ENCODE results near the gene UBR4. TPM values are rescaled to one million over a fixed set of nuclear protein-coding genes. Genes with fewer than 3 reads are reported as not detected.

The UBR4 gene
- total and polyA plus RNA-seq, 2 of the 8 experiments (the other 6 are each of a cell fraction or from before 2014, with no cell fraction given): 139 to 152 TPM

DNA sequence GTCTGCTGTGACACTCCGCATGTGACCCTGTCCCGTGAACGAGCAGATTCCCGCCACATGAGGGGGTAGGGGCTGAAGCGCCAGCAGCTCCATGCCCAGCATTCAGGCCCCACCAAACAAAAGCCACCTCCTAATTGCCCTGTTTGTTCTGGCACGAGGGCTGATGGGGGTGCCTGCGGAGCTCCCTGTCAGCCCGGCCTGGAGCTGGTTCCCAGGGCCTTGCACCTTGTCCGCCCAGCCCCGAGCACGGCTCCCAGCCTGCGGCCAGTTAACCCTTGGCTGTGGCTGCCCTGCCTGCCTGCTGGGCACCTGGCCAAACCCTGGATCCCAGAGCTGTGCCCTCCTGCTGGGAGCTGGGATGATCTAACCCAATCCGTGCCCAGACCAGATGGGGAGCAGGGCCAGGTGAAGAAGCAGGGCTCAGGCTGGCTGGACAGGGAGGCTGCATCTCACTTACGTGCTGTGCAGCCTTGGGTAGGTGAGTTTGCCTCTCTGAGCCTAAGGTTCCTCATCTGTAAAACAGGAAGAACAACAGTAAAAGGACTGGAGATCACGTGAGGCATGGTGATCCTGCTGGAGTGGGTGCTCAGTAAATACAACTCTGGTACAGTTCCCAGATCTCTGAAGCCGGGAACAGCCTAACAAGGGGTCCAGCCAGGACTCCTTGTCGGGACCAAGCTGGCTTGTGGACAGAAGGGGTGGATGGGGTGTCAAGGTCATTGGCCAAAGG, 142.7 kb downstream of the UBR4 start (continued):
- TF ChIP-seq SUZ12 (IDR thresholded peaks at IDR 0.05; ENCODE audit: low read length) (no peak), RXRA (IDR thresholded peaks at IDR 0.05; ENCODE audit: insufficient read depth, low read depth, low read length) (no peak), JUND (IDR thresholded peaks at IDR 0.05; ENCODE audit: low read length) (no peak), RAD21 (IDR thresholded peaks at IDR 0.05 in 1 of 2, conservative IDR thresholded peaks at IDR 0.05 in 1 of 2; ENCODE audit: low read depth in 2 of 2, low read length in 2 of 2) (peak in 1 of 2 experiments; percentile 23; a peak in 2 of 4 replicates), CREB1 (IDR thresholded peaks at IDR 0.05) (no peak), BCL11A (IDR thresholded peaks at IDR 0.05; ENCODE audit: low read depth in 2 of 2, low read length in 2 of 2) (no peak), TEAD4 (IDR thresholded peaks at IDR 0.05; ENCODE audit: low read depth, low read length) (peak; percentile 85), RFX5 (IDR thresholded peaks at IDR 0.05; ENCODE audit: borderline replicate concordance, low read depth, low read length) (no peak), TBP (IDR thresholded peaks at IDR 0.05; ENCODE audit: low read depth, low read length) (no peak), USF2 (IDR thresholded peaks at IDR 0.05; ENCODE audit: low read length) (no peak), CTCF (IDR thresholded peaks at IDR 0.05; ENCODE audit: control extremely low read depth in 1 of 3, insufficient read depth in 1 of 3, low read depth in 1 of 3, low read length in 3 of 3) (peak in 1 of 3 experiments; percentile 35; a peak in 2 of 4 replicates), HDAC2 (IDR thresholded peaks at IDR 0.05; ENCODE audit: borderline replicate concordance in 1 of 2, low read depth in 2 of 2, low read length in 2 of 2) (no peak), SAP30 (IDR thresholded peaks at IDR 0.05; ENCODE audit: insufficient read depth, insufficient replicate concordance, low read length) (no peak), YY1 (IDR thresholded peaks at IDR 0.05; ENCODE audit: low read depth, low read length) (no peak), ZNF274 (IDR thresholded peaks at IDR 0.05; ENCODE audit: borderline replicate concordance, extremely low read depth, low read length) (no peak)
- TF ChIP-seq, protein P1, sequence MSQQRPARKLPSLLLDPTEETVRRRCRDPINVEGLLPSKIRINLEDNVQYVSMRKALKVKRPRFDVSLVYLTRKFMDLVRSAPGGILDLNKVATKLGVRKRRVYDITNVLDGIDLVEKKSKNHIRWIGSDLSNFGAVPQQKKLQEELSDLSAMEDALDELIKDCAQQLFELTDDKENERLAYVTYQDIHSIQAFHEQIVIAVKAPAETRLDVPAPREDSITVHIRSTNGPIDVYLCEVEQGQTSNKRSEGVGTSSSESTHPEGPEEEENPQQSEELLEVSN (IDR thresholded peaks at IDR 0.05): peak; percentile 62; the same call in 1 of the 2 replicates
